SJCRH30 (cell line): ENCODE data around the gene INS. TPM values are rescaled to one million over a fixed set of nuclear protein-coding genes. Genes with fewer than 3 reads are reported as not detected.

Experiments
- DNase-seq, 2 experiments: peaks; one replicate each; pipeline ENCODE4 v3.0.0-alpha.2; 2015 to 2020
- H3K27ac ChIP-seq: fragments of 250-450 bp; sonication (Bioruptor Pico); 2 replicates; pipeline ENCODE4 v1.5.1; 2020; ENCODE audit warnings: mild to moderate bottlenecking, moderate library complexity
- H3K27me3 ChIP-seq: fragments of 250-450 bp; sonication (Bioruptor Pico); 2 replicates; pipeline ENCODE4 v1.5.1; 2020; ENCODE audit warnings: mild to moderate bottlenecking, moderate library complexity
- H3K36me3 ChIP-seq: fragments of 250-450 bp; sonication (Bioruptor Pico); 2 replicates; pipeline ENCODE4 v1.5.1; 2020; ENCODE audit warnings: mild to moderate bottlenecking, moderate library complexity
- H3K4me1 ChIP-seq: fragments of 250-450 bp; sonication (Bioruptor Pico); 2 replicates; pipeline ENCODE4 v1.5.1; 2020; ENCODE audit warnings: mild to moderate bottlenecking, moderate library complexity
- H3K4me3 ChIP-seq: fragments of 250-450 bp; sonication (Bioruptor Pico); 2 replicates; pipeline ENCODE4 v1.5.1; 2020; ENCODE audit warnings: mild to moderate bottlenecking, moderate library complexity
- H3K9me3 ChIP-seq: fragments of 250-450 bp; sonication (Bioruptor Pico); replicated peaks from 2 replicates; pipeline ENCODE4 v1.5.1; 2020; ENCODE audit warnings: mild to moderate bottlenecking, moderate library complexity
- total RNA-seq: library from RNA; depleted of rRNA; stranded (reverse); fragments of >200 nt; shearing (Covaris generic); gene quantifications from 2 replicates; pipeline ENCODE4 v1.2.3, GENCODE V29; 2014

The INS gene
- total RNA-seq, 1 experiment from 2014 or later: not detected

DNA sequence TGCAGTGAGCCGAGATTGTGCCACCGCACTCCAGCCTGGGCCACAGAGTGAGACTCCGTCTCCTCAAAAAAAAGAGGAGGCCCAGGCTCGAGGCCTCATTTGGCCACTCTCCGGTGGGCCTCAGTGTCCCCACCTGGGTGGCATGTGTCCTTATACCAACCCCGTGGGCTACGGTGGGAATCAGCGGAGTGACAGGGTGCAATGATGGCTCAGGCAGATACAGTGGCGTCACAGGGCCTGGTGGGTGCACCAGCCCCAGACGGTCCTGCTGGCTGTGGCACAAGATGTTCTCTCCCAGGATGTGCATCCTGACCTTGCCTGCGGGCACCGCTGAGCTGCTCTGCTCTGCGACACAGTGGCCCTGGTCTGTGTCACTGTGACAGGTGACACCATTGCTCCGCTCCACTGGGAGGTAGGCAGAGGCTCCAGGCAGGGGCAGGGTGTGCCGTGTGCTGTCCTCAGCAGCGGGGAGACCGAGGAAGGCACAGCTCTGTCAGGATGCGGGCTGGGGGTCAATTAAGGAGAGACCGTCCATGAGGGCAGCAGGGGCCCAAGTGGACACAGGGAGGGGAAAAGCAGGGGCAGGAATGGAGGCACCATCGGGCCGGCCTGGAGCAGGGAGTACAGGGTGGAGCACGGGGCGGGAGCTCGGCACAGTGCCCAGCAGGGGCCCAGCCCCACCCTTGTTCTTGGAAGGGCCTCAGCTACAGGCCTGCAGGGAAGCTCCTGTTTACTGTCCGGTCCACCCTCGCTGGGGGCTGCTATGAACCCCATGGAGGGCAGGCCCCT lies 32.3 kb upstream of the INS start:
- no peak overlapping the region for H3K27ac ChIP-seq
- H3K4me1 ChIP-seq: peaks cover 30% of the 10 kb centered on the region

DNA sequence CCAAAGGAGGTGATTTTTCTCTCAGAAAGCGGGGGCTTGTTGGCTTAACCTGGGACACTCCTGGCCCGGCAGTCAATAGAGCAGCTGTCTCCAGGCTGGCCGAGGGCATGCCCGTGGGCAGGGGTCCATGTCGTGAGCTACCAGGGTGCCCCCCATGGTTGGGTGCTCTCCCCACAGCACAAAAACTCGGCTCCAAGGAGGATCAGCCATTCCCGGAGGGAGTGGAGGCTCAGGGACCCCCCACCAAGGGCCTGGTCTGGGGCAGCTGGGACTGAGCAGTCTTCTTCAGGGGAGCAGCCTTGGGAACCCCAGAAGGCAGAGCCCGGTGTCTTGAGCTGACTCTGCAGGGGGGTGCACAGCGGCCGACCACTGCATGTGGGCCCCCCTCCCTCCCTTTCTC lies 31.4 kb upstream of the INS start:
- H3K36me3 ChIP-seq: no peaks in the 10 kb centered on the region
- peaks cover 4% of the 10 kb centered on the region; the same call in 1 of the 2 replicates for H3K27me3 ChIP-seq
- H3K27ac ChIP-seq: no peak overlapping the region
- peaks cover 30% of the 10 kb centered on the region for H3K4me1 ChIP-seq
- DNase-seq: no peak
- H3K4me3 ChIP-seq: no peak overlapping the region
- H3K9me3 ChIP-seq: no peaks in the 10 kb centered on the region

More for the DNA sequence above, 32.3 kb upstream of the INS start:
- Histone ChIP-seq H3K27me3 (peaks cover 7% of the 10 kb centered on the region; the same call in 1 of the 2 replicates), H3K4me3 (no peak overlapping the region), H3K36me3 (no peaks in the 10 kb centered on the region), H3K9me3 (no peaks in the 10 kb centered on the region)
- DNase-seq: peak in 1 of 2 experiments; percentile 45

DNA sequence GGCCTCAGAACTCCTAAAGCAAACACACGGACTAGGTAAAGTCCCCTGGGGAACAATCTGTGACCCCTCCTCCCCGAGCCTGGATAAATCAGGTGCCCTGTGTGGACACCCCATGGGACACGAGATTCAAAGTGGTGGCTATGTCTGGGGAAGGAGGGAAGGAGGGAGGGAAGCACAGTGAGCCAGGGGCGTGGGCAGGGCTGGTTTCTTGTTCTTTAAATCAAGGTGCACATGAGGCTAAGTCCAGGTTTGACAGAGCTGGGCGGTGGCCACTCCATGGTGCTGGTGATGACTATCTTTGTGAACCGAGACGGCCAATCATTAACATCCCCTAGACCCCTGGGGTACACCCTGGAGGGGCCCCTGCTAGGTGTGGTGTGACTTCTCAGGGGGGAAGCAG lies 30.9 kb upstream of the INS start:
- Histone ChIP-seq H3K4me3 (no peak overlapping the region), H3K36me3 (no peaks in the 10 kb centered on the region), H3K27ac (no peak overlapping the region), H3K4me1 (peaks cover 30% of the 10 kb centered on the region), H3K27me3 (peaks cover 3% of the 10 kb centered on the region; the same call in 1 of the 2 replicates), H3K9me3 (no peaks in the 10 kb centered on the region)
- DNase-seq: no peak

DNA sequence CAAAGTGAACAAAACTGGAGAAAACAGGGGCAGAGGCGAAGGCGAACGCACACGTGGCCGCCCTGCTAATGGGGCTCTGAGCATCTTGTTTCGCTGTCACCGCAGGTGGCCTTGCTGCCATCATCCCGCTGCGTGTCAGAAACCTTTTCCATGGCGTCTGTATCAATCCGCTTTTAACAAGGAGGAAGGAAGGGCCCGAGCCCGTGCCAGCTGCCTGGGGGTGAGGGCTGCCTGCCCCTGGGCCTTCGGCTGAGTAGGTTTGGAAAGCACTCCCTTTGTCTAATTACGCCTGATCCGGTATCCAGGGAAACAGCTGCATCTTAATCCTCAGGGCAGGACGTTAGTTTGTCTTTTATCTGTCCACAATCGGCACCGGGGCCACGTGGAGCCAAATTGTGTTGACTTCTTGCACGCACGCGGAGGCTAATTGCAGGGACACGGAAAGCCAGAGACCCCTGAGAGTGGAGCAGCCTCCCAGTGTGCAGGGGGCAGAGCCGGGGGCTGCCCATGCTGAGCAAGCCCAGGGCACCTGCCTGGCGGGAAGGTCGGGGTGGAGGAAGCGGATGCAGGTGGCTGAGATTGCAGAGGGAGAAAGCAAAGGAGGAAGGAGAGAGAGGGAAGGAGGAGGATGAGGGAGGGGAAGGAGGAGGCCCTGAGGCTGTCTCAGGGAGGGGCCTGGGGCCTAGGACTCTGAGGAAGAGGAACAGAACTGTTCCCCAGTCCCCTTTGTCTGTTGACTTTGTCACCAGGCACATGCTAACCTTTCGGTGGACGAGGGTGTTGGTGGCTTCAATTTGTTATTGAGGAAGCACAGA lies 29.9 kb upstream of the INS start:
- H3K4me1 ChIP-seq: peaks cover 30% of the 10 kb centered on the region
- peak; percentile 77 to 86 for DNase-seq
- H3K27me3 ChIP-seq: no peaks in the 10 kb centered on the region; the same call in 1 of the 2 replicates
- no peaks in the 10 kb centered on the region for H3K36me3 ChIP-seq
- peak overlapping the region; percentile 52 for H3K27ac ChIP-seq
- H3K9me3 ChIP-seq: no peaks in the 10 kb centered on the region
- H3K4me3 ChIP-seq: peak overlapping the region; percentile 35

DNA sequence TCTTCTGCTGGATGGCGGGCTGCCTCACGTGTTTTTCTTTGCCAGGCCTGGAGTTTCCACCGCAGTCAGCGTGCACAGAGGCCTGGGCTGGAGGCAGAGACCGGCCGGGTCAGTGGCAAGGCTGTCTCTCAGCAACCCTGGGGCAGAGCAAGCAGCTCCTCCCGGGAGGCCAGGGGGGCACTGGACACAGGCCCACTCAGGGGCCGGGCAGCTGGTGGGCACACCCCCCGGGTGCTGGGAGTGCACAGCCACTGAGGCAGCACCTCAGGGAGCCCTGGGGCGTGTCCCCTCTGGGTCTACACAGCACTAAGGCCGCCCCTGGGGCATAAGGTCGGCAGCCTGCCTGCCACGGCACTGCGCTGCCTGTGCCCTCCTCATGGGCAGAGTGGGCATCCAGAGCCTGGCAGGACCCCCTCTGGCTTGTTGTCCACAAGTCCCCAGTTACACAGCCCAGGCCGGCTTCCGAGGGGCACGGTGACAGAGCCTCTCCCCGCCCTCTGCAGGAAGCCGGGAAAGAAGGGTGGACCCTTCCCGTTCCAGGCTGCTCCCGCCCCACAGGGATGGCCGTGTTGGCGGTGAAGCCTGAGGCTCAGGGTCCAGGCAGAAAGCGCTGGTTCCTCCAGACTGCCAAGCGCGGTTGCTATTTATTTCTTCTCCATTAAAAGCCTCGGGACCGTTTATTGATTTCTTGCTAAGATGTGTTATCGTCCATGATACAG lies 29.1 kb upstream of the INS start:
- Histone ChIP-seq H3K9me3 (no peaks in the 10 kb centered on the region), H3K36me3 (no peaks in the 10 kb centered on the region), H3K4me1 (peaks cover 30% of the 10 kb centered on the region), H3K4me3 (peak overlapping the region; percentile 35), H3K27ac (peak overlapping the region; percentile 52), H3K27me3 (no peaks in the 10 kb centered on the region; the same call in 1 of the 2 replicates)
- DNase-seq: peak; percentile 46 to 47

DNA sequence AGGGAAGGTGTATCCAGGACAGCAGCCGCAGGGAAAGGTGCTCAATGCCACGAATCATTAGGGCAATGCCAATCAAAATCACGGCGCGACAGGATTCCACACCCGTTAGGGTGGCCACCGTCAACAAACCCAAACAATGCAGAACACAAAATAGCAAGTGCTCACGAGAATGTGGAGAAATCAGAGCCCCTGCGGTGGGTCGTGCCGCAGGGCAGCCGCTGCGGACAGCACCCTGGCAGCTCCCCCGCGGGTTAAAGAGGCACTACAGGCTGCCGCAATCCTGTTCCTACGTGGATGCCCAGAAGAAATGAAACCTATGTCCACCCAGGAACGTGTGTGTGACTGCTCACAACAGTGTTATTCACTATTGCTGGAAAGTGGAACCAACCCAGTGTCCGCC lies 27.7 kb upstream of the INS start:
- Histone ChIP-seq H3K36me3 (no peaks in the 10 kb centered on the region), H3K27me3 (no peaks in the 10 kb centered on the region; the same call in 1 of the 2 replicates), H3K4me1 (peaks cover 24% of the 10 kb centered on the region), H3K4me3 (no peak overlapping the region), H3K27ac (no peak overlapping the region), H3K9me3 (no peaks in the 10 kb centered on the region)
- no peak for DNase-seq

DNA sequence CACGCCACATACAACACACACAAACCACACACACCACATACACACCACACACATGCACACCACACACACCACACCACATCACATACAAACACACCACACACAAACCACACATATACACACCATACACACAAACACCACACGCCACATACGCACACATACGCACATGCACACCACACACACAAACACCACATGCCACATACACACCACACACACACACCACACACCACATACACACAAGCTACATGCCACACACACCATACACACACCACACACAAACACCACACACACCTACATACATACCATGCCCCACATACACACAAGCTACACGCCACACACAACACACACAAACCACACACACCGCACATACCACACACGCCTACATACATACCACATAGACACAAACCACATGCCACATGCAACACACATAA lies 26.3 kb upstream of the INS start:
- peaks cover 17% of the 10 kb centered on the region for H3K4me1 ChIP-seq

DNA sequence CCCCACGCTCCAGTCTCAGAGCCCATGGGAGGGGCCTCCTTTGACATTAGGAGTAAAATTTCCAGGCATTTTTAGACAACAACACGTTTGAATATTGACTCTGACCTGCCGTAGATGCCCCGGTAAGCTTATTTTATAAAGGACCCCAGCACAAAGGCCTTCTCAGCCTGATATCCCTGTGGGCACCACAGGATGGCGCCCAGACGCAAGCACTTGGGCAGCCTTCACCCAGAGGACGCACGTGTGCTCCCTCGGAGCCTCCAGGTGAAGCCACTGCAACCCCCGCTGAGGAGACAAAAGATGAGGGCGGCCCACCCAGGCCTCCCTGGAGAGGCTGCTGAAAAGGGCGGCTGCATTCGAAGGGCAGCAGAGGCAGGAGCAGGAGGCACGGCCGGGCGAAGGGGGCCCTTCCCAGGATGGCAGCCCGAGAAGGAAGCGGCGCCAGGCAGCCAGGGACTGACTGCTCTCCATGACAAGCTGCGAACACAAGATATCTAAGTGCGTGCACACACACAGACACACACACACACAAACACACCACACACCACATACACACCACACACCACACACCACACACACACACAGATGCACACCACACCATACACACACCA lies 25.8 kb upstream of the INS start:
- peak in 1 of 2 experiments; percentile 61 for DNase-seq
- Histone ChIP-seq H3K27ac (no peak overlapping the region), H3K4me3 (no peak overlapping the region)

More for the DNA sequence above, 26.3 kb upstream of the INS start:
- Histone ChIP-seq H3K27ac (no peak overlapping the region), H3K27me3 (no peaks in the 10 kb centered on the region), H3K36me3 (no peaks in the 10 kb centered on the region), H3K4me3 (no peak overlapping the region), H3K9me3 (no peaks in the 10 kb centered on the region)
- DNase-seq: no peak

DNA sequence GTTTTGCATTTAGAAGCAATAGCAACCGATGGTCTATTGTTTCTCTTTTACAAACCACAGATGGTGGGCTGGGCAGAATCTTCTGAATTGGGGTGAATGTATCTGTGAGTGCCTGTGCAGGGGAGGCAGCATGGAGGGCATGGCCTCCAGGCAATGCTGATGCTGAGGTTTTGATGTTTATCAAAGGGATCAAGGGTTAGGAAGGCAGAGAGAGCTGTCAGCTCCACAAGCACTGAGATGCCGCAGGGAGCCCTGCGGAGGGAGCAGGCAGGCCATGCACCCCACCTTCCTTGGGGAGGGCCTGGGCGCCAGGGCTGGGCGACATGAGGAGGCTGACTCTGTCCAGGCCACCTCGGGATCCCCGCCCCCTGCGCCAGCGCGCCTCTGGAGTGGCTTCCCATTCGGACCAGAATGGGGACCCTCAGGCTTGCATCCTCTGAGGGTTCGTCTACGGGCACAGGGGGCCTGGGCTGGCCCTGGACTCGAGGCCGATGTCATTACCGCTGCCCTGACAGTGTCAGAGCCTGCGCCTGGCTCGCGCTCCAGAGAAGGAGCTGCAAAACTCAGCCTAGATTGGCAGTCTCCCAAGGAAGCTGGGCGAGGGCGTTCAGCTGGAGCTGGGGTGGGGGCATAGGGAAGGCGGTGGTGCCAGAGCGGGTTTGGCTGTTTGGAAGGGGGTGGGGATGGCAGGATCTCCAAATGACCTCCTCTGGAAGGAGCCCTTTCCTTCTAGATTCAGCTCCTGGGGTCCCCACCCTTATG lies 24.5 kb upstream of the INS start:
- Histone ChIP-seq H3K27ac (no peak overlapping the region), H3K36me3 (no peaks in the 10 kb centered on the region), H3K4me3 (no peak overlapping the region), H3K27me3 (peaks cover 8% of the 10 kb centered on the region), H3K9me3 (no peaks in the 10 kb centered on the region), H3K4me1 (peaks cover 9% of the 10 kb centered on the region)
- no peak for DNase-seq

More for the DNA sequence above, 25.8 kb upstream of the INS start:
- H3K36me3 ChIP-seq: no peaks in the 10 kb centered on the region
- H3K27me3 ChIP-seq: peaks cover 3% of the 10 kb centered on the region; the same call in 1 of the 2 replicates
- H3K4me1 ChIP-seq: peaks cover 17% of the 10 kb centered on the region
- no peaks in the 10 kb centered on the region for H3K9me3 ChIP-seq

DNA sequence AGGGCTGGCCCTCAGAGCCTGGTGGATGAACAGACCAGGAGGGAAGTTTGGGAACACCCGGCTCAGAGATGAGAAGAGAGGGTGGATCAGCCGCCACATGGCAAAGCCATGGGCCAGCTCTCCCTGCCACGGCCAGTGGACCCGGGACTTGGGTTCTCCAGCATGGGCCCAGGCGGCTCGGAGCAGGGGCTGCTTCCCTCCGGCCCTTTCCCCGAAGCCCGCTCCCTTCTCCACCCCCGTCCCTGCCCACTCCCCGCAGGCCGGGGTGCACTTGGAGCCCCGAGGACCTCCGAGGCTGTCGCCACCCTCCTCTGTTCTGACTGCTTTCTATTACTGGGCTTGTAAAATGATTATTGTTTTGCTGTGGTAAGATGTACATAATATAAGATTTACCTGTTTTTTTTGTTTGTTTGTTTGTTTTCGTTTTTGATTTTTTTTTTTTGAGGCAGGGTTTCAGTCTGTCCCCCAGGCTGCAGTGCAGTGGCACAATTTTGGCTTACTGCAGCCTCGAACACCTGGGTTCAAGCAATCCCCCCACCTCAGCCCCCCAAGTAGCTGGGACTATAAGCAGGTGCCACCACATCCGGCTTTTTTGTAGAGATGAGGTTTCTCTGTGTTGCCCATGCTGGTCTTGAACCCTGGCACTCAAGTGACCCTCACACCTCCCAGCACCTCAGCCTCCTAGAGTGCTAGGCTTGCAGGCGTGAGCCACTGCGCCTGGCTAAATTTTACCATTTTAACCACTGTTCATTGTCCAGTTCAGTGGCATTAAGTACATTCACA lies 21.9 kb upstream of the INS start:
- Histone ChIP-seq H3K4me3 (no peak overlapping the region), H3K27me3 (peaks cover 14% of the 10 kb centered on the region), H3K4me1 (peaks cover 10% of the 10 kb centered on the region), H3K27ac (no peak overlapping the region), H3K9me3 (no peaks in the 10 kb centered on the region), H3K36me3 (no peaks in the 10 kb centered on the region)
- no peak for DNase-seq

DNA sequence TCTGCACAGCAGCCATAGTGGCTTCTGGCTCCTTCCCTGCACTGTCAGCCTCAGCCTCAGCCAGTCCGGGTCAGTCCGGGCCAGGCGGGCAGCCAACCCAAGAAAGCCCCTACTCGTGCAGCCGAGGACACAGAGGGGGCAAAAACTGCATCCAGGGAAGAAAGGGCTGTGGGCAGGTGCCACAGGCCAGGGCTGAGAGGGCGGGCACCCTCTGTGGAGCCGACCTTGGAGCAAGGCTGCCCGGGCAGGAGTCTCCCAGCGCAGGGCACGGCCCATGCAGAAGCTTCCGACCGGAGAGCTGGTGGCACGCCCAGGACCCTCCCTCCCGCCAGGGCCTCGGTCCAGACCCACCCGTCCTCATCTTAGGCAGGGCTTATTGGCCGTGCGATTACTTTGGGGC lies 21.1 kb upstream of the INS start:
- DNase-seq: no peak
- Histone ChIP-seq H3K36me3 (no peaks in the 10 kb centered on the region), H3K27ac (no peak overlapping the region), H3K4me1 (peaks cover 10% of the 10 kb centered on the region), H3K27me3 (peaks cover 14% of the 10 kb centered on the region), H3K4me3 (no peak overlapping the region), H3K9me3 (no peaks in the 10 kb centered on the region)

DNA sequence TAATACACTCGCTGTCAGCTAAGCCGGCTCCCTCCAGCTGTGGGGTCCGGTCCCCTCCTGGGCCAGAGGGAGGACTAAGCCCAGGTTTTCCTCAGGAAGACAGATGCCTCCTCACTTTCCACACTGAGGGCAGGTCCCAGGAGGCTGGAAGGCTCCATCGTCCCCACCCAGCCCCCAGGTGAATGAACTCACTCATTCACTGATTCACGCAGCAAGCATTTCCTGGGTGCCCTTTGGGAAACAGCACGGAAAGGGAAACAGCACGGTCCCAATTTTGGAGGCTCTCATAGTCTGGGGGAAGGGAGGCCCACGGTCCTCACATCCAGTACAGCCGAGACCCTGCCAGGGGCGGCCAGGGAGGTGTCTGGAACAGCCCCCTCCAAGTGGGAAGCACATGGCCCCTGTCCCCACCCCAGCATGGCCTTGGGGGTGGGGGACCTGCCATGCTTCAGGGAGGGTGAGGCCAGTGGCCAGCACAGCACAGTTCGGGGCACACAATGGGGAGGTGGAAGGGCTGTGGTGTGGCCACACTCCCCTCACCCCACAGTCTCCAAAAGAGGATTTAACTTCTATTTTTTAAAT lies 19.9 kb upstream of the INS start:
- no peaks in the 10 kb centered on the region for H3K36me3 ChIP-seq
- H3K27me3 ChIP-seq: peaks cover 14% of the 10 kb centered on the region
- no peak overlapping the region for H3K27ac ChIP-seq
- H3K9me3 ChIP-seq: no peaks in the 10 kb centered on the region
- H3K4me1 ChIP-seq: peaks cover 12% of the 10 kb centered on the region
- no peak for DNase-seq
- no peak overlapping the region for H3K4me3 ChIP-seq

DNA sequence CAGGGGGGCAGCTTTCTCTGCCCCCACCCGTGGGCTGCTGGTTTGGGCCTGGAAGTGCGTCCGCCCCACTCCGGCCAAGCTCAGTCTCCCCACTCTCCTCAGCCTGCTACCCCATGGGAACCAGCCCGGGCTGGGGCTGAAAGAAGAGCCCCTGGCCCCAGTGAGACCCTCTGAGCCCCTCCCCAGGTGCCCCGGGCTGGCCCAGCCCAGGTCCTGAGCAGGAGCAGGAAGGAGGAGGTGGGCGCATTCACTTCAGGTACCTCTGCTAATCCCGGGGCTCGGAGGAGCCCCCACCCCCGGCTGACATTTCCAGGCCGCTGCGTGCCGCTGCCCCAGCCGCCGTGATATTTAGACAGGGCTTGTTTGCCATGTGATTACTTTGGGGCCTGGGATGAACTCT lies 19.3 kb upstream of the INS start:
- Histone ChIP-seq H3K4me1 (peaks cover 14% of the 10 kb centered on the region), H3K27me3 (peaks cover 14% of the 10 kb centered on the region), H3K4me3 (no peak overlapping the region), H3K9me3 (no peaks in the 10 kb centered on the region), H3K36me3 (no peaks in the 10 kb centered on the region), H3K27ac (no peak overlapping the region)
- no peak for DNase-seq
